Fibroblast of villous mesenchyme (primary cell): ENCODE results near the gene DPF3. TPM values are rescaled to one million over a fixed set of nuclear protein-coding genes. Genes with fewer than 3 reads are reported as not detected.
"Not testable (repeated sequence)": the region's sequence is repeated elsewhere in the genome, so short reads cannot be mapped to it uniquely, and the experiment has no call there.

Experiments used
- DNase-seq: peaks from one replicate; pipeline ENCODE4 v3.0.0-alpha.2; 2010; ENCODE audit warnings: low read depth
- H3K4me3 ChIP-seq: 2 replicates; pipeline ENCODE4 v1.5.1; 2011; ENCODE audit warnings: low read depth, mild to moderate bottlenecking, low read length
- total RNA-seq: library from RNA; depleted of rRNA; stranded (reverse); fragments of >200 nt; gene quantifications from 2 replicates; pipeline ENCODE4 v1.2.3, GENCODE V29; 2012
- TF ChIP-seq, protein P1 (sequence below): IDR thresholded peaks from 2 replicates; pipeline ENCODE4 v1.5.1; 2012; ENCODE audit warnings: low read depth, mild to moderate bottlenecking, low read length; ENCODE audit not compliant: insufficient read depth

DPF3 gene
- total RNA-seq, 1 donor = 10.4 TPM

- TF ChIP-seq, protein P1, sequence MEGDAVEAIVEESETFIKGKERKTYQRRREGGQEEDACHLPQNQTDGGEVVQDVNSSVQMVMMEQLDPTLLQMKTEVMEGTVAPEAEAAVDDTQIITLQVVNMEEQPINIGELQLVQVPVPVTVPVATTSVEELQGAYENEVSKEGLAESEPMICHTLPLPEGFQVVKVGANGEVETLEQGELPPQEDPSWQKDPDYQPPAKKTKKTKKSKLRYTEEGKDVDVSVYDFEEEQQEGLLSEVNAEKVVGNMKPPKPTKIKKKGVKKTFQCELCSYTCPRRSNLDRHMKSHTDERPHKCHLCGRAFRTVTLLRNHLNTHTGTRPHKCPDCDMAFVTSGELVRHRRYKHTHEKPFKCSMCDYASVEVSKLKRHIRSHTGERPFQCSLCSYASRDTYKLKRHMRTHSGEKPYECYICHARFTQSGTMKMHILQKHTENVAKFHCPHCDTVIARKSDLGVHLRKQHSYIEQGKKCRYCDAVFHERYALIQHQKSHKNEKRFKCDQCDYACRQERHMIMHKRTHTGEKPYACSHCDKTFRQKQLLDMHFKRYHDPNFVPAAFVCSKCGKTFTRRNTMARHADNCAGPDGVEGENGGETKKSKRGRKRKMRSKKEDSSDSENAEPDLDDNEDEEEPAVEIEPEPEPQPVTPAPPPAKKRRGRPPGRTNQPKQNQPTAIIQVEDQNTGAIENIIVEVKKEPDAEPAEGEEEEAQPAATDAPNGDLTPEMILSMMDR = no peak
- no peak for DNase-seq
- no peak overlapping the region for H3K4me3 ChIP-seq
Observed at GRCh38 chr14:72876710-72877063, 17.2 kb downstream of the DPF3 start.

DNA sequence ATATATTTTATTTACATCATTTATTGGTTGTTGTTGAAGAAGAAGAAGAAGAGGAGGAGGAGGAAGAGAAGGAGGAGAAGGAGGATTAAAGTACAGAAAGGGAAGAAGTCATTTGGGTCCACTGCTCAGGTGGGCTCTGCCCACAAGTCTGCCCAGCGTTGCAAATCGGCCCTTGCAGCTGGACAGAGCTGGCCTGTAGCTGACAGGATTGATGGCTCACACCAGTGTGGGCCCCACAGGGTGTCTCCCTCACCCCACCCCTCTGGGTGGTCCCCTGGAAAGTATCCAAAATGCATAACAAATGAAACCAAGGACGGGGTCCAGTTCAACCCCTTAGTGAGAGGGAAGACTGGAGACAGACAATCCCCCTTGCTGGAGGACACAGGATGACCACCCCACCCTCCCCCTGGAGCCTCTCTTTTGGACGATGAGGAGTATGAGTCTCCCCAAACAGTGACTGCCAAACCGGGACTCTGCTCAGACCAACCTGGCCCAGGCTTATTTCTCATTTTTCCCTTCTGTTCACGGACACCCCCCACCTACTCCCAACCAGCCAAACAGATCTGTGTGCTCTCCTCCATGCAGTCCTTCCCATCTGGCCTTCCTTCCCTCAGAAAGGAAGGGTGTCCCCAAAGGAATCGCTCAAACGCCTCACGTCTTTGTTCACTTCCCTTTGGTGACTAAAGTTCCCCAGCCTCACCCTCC lies 17.7 kb downstream of the DPF3 start:
- no peak for DNase-seq
- TF ChIP-seq, protein P1 = no peak
- no peak overlapping the region for H3K4me3 ChIP-seq

DNA sequence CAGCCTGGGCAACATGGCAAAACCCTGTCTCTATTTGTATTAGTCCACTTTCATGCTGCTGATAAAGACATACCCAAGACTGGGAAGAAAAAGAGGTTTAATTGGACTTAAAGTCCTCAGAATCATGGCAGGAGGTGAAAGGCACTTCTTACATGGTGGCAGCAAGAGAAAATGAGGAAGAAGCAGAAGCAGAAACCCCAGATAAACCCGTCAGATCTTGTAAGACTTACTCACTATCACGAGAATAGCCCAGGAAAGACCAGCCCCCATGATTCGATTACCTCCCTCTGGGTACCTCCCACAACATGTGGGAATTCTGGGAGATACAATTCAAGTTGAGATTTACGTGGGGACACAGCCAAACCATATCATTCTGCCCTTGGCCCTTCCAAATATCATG lies 23.0 kb downstream of the DPF3 start:
- not testable (repeated sequence) for DNase-seq, H3K4me3 ChIP-seq

- TF ChIP-seq, protein P1 = no peak
- no peak for DNase-seq
- no peak overlapping the region for H3K4me3 ChIP-seq
Observed at GRCh38 chr14:72869407-72870329, 24.2 kb downstream of the DPF3 start.

- TF ChIP-seq, protein P1 = no peak
- DNase-seq = no peak
- H3K4me3 ChIP-seq = no peak overlapping the region
Observed at GRCh38 chr14:72868500-72868899, 25.4 kb downstream of the DPF3 start.

- no peak overlapping the region for H3K4me3 ChIP-seq
- TF ChIP-seq, protein P1 = no peak
- DNase-seq = no peak
Observed at GRCh38 chr14:72864712-72865365, 29.1 kb downstream of the DPF3 start.
